Measurements from ENCODE around the gene JPT2. TPM values are rescaled to one million over a fixed set of nuclear protein-coding genes. Genes with fewer than 3 reads are reported as not detected.

The JPT2 gene
- total RNA-seq, 1 experiment from 2014 or later = 150 TPM

DNA sequence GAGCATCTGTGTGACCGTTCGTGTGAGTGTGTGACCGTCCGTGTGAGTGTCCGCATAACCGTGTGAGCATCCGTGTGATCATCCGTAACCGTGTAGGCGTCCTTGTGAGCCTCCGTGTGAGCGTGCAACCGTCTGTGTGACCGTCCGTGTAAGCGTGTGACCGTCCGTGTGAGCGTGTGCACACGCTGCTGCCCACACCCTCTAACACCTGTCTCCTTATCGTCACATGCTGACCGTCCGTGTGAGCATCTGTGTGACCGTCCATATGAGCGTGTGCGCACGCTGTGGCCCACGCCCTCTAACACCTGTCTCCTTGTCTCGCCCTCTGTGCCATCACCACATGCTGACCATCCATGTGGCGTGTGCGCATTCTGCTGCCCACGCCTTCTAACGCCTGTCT lies 62.2 kb downstream of the JPT2 start (continued):
- TF ChIP-seq, protein P1, sequence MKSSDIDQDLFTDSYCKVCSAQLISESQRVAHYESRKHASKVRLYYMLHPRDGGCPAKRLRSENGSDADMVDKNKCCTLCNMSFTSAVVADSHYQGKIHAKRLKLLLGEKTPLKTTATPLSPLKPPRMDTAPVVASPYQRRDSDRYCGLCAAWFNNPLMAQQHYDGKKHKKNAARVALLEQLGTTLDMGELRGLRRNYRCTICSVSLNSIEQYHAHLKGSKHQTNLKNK (CRISPR knock-in tag; IDR thresholded peaks at IDR 0.05) = no peak
- TF ChIP-seq HMGA2 (CRISPR knock-in tag; IDR thresholded peaks at IDR 0.05) = no peak
- TF ChIP-seq SOX15 (CRISPR knock-in tag; IDR thresholded peaks at IDR 0.05) = no peak
- TF ChIP-seq ZNF423 (CRISPR knock-in tag; IDR thresholded peaks at IDR 0.05) = no peak
- TF ChIP-seq TCF7 (CRISPR knock-in tag; IDR thresholded peaks at IDR 0.05; ENCODE audit: low read depth) = no peak

DNA sequence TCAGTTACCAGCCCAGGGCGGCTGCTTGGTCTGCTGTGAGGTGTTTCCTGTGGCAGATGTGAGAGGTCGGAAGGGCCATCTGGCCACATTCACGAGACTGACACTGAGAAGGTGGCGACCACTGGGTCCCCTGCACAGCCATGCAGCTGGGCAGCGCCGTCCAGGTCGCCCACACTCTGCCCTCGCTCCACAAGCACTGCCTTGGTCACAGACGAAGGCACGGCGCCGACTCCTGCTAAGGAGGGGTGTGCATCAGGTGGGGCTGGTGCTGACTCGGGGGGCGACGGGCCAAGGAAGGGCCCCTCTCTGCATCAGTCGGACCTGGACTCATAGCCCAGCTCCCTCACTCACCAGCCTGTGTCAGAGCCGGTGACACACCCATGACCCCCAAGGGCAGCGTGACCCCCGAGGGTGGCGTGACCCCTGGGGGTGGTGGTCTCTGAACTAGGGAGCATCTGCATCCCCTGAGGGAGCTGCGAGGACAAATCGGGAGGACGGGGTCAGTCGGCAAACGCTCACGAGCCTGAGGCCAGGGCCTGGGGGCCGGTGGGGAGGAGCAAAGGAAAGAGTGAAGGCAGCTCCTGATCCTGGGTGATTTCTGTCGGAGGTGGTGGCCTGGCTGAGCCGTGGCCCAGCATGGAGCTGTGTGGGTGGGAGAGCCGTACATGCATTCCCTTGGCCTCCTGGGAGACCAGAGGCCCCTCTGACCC lies 62.9 kb downstream of the JPT2 start:
- Mint-ChIP-seq H3K4me1 (no peaks in the 10 kb centered on the region), H3K27ac (no peak overlapping the region; the same call in 1 of the 2 replicates), H3K27me3 (ENCODE audit: low read depth) (no peaks in the 10 kb centered on the region), H3K9me3 (no peaks in the 10 kb centered on the region), H3K36me3 (no peaks in the 10 kb centered on the region), H3K4me3 (no peak overlapping the region)
- POLR2A ChIA-PET = no interaction called here
- CTCF ChIA-PET = interaction anchor here (2.0 kb wide), 1 partner anchor 17 kb away, joined by 6 read pairs; no protein-coding TSS in a partner anchor
- DNase-seq (ENCODE audit: low spot score) = no peak
- no peak for TF ChIP-seq NFE2L1 (CRISPR knock-in tag; IDR thresholded peaks at IDR 0.05)
- TF ChIP-seq, protein P1 (CRISPR knock-in tag; IDR thresholded peaks at IDR 0.05) = no peak
- ATAC-seq = no peak

DNA sequence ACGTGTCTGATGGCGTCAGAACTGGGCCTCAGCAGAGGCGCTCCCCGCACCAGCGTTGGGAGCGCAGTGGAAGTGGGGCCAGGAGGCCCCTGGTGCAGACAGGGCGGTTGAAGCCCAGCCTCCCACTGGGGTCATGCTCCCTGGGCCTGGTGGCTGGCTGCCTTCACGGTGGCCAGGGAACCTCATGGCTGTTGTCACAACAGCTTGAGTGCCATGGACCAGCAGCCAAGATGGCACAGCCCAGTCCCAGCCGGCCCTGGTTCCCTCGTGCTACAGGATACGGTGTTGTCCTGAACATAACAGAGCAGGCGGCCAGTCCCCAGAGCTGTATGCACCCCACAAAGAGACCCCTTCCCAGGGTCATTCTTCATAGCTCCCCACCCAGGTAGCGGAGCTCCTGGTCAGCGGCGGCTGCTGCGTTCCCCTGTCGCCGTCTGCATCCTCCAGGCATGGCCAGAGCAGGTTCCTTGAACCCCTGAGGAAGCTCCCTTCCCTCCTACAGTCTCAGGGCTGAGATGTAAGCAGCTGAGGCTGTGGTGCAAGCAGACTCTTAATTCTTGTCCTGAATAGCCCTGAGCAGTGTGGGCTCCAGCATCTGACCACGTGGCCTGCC lies 63.6 kb downstream of the JPT2 start:
- Mint-ChIP-seq H3K4me1 (no peaks in the 10 kb centered on the region), H3K27ac (no peak overlapping the region), H3K36me3 (no peaks in the 10 kb centered on the region), H3K9me3 (no peaks in the 10 kb centered on the region), H3K4me3 (no peak overlapping the region), H3K27me3 (ENCODE audit: low read depth) (no peaks in the 10 kb centered on the region)
- ATAC-seq = no peak
- no peak for DNase-seq (ENCODE audit: low spot score)
- POLR2A ChIA-PET = no interaction called here
- CTCF ChIA-PET = interaction anchor here (2.0 kb wide), 1 partner anchor 18 kb away, joined by 6 read pairs; no protein-coding TSS in a partner anchor
- TF ChIP-seq, protein P2, sequence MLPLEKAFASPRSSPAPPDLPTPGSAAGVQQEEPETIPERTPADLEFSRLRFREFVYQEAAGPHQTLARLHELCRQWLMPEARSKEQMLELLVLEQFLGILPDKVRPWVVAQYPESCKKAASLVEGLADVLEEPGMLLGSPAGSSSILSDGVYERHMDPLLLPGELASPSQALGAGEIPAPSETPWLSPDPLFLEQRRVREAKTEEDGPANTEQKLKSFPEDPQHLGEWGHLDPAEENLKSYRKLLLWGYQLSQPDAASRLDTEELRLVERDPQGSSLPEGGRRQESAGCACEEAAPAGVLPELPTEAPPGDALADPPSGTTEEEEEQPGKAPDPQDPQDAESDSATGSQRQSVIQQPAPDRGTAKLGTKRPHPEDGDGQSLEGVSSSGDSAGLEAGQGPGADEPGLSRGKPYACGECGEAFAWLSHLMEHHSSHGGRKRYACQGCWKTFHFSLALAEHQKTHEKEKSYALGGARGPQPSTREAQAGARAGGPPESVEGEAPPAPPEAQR (CRISPR knock-in tag; IDR thresholded peaks at IDR 0.05) = no peak
- TF ChIP-seq ETV6 (CRISPR knock-in tag; IDR thresholded peaks at IDR 0.05) (no peak), TCF7 (CRISPR knock-in tag; IDR thresholded peaks at IDR 0.05; ENCODE audit: low read depth) (no peak), ZNF671 (CRISPR knock-in tag; IDR thresholded peaks at IDR 0.05) (no peak), EMX1 (CRISPR knock-in tag; IDR thresholded peaks at IDR 0.05) (no peak), MYBL2 (CRISPR knock-in tag; IDR thresholded peaks at IDR 0.05) (no peak), NR2C2 (CRISPR knock-in tag; IDR thresholded peaks at IDR 0.05) (no peak), NFE2L1 (CRISPR knock-in tag; IDR thresholded peaks at IDR 0.05) (no peak), FOXK1 (CRISPR knock-in tag; IDR thresholded peaks at IDR 0.05) (no peak), PRRX2 (CRISPR knock-in tag; IDR thresholded peaks at IDR 0.05) (no peak), JAZF1 (CRISPR knock-in tag; IDR thresholded peaks at IDR 0.05) (no peak), TEAD1 (CRISPR knock-in tag; IDR thresholded peaks at IDR 0.05) (no peak)
- TF ChIP-seq, protein P3, sequence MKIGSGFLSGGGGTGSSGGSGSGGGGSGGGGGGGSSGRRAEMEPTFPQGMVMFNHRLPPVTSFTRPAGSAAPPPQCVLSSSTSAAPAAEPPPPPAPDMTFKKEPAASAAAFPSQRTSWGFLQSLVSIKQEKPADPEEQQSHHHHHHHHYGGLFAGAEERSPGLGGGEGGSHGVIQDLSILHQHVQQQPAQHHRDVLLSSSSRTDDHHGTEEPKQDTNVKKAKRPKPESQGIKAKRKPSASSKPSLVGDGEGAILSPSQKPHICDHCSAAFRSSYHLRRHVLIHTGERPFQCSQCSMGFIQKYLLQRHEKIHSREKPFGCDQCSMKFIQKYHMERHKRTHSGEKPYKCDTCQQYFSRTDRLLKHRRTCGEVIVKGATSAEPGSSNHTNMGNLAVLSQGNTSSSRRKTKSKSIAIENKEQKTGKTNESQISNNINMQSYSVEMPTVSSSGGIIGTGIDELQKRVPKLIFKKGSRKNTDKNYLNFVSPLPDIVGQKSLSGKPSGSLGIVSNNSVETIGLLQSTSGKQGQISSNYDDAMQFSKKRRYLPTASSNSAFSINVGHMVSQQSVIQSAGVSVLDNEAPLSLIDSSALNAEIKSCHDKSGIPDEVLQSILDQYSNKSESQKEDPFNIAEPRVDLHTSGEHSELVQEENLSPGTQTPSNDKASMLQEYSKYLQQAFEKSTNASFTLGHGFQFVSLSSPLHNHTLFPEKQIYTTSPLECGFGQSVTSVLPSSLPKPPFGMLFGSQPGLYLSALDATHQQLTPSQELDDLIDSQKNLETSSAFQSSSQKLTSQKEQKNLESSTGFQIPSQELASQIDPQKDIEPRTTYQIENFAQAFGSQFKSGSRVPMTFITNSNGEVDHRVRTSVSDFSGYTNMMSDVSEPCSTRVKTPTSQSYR (CRISPR knock-in tag; IDR thresholded peaks at IDR 0.05) = no peak
- TF ChIP-seq, protein P4, sequence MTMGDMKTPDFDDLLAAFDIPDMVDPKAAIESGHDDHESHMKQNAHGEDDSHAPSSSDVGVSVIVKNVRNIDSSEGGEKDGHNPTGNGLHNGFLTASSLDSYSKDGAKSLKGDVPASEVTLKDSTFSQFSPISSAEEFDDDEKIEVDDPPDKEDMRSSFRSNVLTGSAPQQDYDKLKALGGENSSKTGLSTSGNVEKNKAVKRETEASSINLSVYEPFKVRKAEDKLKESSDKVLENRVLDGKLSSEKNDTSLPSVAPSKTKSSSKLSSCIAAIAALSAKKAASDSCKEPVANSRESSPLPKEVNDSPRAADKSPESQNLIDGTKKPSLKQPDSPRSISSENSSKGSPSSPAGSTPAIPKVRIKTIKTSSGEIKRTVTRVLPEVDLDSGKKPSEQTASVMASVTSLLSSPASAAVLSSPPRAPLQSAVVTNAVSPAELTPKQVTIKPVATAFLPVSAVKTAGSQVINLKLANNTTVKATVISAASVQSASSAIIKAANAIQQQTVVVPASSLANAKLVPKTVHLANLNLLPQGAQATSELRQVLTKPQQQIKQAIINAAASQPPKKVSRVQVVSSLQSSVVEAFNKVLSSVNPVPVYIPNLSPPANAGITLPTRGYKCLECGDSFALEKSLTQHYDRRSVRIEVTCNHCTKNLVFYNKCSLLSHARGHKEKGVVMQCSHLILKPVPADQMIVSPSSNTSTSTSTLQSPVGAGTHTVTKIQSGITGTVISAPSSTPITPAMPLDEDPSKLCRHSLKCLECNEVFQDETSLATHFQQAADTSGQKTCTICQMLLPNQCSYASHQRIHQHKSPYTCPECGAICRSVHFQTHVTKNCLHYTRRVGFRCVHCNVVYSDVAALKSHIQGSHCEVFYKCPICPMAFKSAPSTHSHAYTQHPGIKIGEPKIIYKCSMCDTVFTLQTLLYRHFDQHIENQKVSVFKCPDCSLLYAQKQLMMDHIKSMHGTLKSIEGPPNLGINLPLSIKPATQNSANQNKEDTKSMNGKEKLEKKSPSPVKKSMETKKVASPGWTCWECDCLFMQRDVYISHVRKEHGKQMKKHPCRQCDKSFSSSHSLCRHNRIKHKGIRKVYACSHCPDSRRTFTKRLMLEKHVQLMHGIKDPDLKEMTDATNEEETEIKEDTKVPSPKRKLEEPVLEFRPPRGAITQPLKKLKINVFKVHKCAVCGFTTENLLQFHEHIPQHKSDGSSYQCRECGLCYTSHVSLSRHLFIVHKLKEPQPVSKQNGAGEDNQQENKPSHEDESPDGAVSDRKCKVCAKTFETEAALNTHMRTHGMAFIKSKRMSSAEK (CRISPR knock-in tag; IDR thresholded peaks at IDR 0.05; ENCODE audit: borderline replicate concordance) = no peak
- TF ChIP-seq, protein P5, sequence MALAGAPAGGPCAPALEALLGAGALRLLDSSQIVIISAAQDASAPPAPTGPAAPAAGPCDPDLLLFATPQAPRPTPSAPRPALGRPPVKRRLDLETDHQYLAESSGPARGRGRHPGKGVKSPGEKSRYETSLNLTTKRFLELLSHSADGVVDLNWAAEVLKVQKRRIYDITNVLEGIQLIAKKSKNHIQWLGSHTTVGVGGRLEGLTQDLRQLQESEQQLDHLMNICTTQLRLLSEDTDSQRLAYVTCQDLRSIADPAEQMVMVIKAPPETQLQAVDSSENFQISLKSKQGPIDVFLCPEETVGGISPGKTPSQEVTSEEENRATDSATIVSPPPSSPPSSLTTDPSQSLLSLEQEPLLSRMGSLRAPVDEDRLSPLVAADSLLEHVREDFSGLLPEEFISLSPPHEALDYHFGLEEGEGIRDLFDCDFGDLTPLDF (CRISPR knock-in tag; IDR thresholded peaks at IDR 0.05) = no peak

Measured in WTC11 (cell line).